ENCODE measurements around the gene FOXP1.

Gene FOXP1

GRCh38 chr3:71530903-71531530 is 52.5 kb downstream of the FOXP1 start:
- TF ChIP-seq REST (IDR thresholded peaks at IDR 0.05; ENCODE audit: insufficient read depth in 1 of 2, low read depth in 2 of 2, low read length in 2 of 2) (no peak), POLR2AphosphoS5 (IDR thresholded peaks at IDR 0.05; ENCODE audit: low read depth, low read length) (no peak), SIN3A (IDR thresholded peaks at IDR 0.05; ENCODE audit: borderline replicate concordance, insufficient read depth, low read length) (no peak), TAF1 (IDR thresholded peaks at IDR 0.05; ENCODE audit: borderline replicate concordance, insufficient read depth, low read length) (no peak), FOXP2 (optimal IDR thresholded peaks at IDR 0.05; ENCODE audit: borderline replicate concordance, extremely low read depth, extremely low read length, insufficient read depth) (no peak)

GRCh38 chr3:71528816-71529215 is 54.7 kb downstream of the FOXP1 start:
- TF ChIP-seq SIN3A (IDR thresholded peaks at IDR 0.05; ENCODE audit: borderline replicate concordance, insufficient read depth, low read length), result no peak
- no peak for TF ChIP-seq FOXP2 (optimal IDR thresholded peaks at IDR 0.05; ENCODE audit: borderline replicate concordance, extremely low read depth, extremely low read length, insufficient read depth)
- TF ChIP-seq POLR2AphosphoS5 (IDR thresholded peaks at IDR 0.05; ENCODE audit: low read depth, low read length), result no peak
- no peak for TF ChIP-seq REST (IDR thresholded peaks at IDR 0.05; ENCODE audit: insufficient read depth in 1 of 2, low read depth in 2 of 2, low read length in 2 of 2)
- TF ChIP-seq TAF1 (IDR thresholded peaks at IDR 0.05; ENCODE audit: borderline replicate concordance, insufficient read depth, low read length), result no peak

- TF ChIP-seq REST (IDR thresholded peaks at IDR 0.05; ENCODE audit: insufficient read depth in 1 of 2, low read depth in 2 of 2, low read length in 2 of 2), result no peak
- TF ChIP-seq SIN3A (IDR thresholded peaks at IDR 0.05; ENCODE audit: borderline replicate concordance, insufficient read depth, low read length), result no peak
- TF ChIP-seq FOXP2 (optimal IDR thresholded peaks at IDR 0.05; ENCODE audit: borderline replicate concordance, extremely low read depth, extremely low read length, insufficient read depth), result no peak
- no peak for TF ChIP-seq POLR2AphosphoS5 (IDR thresholded peaks at IDR 0.05; ENCODE audit: low read depth, low read length)
- TF ChIP-seq TAF1 (IDR thresholded peaks at IDR 0.05; ENCODE audit: borderline replicate concordance, insufficient read depth, low read length), result no peak
Measured at GRCh38 chr3:71525391-71525790, 58.1 kb downstream of the FOXP1 start.

- TF ChIP-seq SIN3A (IDR thresholded peaks at IDR 0.05; ENCODE audit: borderline replicate concordance, insufficient read depth, low read length) (no peak), REST (IDR thresholded peaks at IDR 0.05; ENCODE audit: insufficient read depth in 1 of 2, low read depth in 2 of 2, low read length in 2 of 2) (no peak), POLR2AphosphoS5 (IDR thresholded peaks at IDR 0.05; ENCODE audit: low read depth, low read length) (no peak), TAF1 (IDR thresholded peaks at IDR 0.05; ENCODE audit: borderline replicate concordance, insufficient read depth, low read length) (no peak), FOXP2 (optimal IDR thresholded peaks at IDR 0.05; ENCODE audit: borderline replicate concordance, extremely low read depth, extremely low read length, insufficient read depth) (no peak)
Measured at GRCh38 chr3:71524672-71525071, 58.9 kb downstream of the FOXP1 start.
